GM18526 (cell line): Measurements from ENCODE around the gene TMEM220.

Source experiments
- POLR2A ChIP-seq: IDR thresholded peaks from 3 replicates; pipeline ENCODE4 v1.6.1; 2011; ENCODE audit not compliant: insufficient read length; ENCODE audit errors: extremely low read depth

The TMEM220 gene

DNA sequence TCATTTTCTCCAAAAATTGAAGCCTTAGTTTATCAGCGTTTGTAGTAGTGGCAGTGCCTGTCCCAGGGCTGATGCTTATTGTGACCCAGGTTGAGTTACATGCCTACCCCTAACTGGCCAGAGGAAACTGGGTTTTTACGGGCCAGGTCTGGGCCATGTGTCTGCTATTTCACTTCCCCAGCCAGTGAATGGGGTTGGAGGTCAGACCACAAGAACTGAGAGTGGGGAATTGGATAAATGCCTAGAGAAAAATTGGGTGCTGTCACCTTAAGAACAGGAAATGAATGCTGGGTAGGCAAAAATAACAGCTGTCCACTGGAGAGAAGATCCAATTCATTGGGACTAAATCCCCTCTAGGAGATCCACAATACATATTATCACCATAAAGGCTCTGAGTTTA lies 27.2 kb downstream of the TMEM220 start:
- no peak for TF ChIP-seq POLR2A

GRCh38 chr17:10699856-10700255 lies 30.0 kb downstream of the TMEM220 start:
- no peak for TF ChIP-seq POLR2A

- TF ChIP-seq POLR2A, result no peak
Measured at GRCh38 chr17:10698096-10698818, 31.6 kb downstream of the TMEM220 start.

DNA sequence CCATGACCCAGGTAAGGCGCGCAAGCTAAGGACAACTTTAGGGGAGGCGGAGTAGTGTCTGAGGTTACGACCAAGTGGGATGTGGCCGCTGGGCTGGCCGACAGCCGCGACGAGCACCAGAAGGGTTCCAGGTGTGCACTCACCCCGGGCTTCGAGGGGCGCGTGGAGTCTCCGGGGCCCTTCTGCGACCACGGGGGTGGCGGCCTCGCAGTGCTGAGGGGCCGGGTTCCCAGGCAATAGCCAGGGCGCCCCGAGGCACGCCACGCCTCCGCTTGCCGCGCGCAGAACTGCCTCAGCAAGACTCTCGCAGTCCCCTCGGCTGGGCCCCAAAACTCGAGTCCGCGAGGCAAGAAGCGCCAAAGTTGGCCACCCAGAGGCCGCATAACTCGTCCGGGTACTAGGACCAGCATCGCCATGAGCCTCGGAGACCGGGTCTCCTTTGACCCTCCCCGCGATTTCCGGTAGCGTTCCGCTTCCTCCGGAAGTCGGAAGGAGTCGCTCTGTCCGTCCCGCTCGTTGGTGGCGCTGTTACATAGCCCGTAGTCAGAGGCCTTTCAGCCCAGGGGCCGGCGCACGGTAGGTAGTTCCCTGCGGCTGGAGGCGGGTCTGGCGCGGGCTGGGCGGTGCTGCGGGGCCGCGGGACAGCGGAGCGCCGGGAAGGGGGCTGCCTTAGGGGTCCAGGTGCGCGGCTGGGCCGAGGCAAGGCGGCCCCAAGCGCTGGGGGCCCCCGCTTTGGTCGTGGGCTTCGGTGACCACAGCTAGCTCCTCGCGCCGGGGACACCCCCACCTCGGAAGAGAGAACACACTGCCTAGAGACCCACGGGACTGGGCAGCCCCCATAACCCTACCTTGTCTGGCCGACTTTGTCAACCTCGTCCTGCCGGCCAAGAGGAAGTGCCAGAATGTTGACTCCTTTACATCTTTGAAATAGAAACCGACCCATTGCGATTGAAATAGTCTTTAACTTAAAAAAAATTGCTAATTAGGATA lies 32.4 kb downstream of the TMEM220 start, which contains the start of the genes ADPRM and SCO1:
ADPRM (plus strand) TSS at position 503 of the 990 bp plus-strand sequence. CDS start 7,333 bp downstream, outside the sequence.
SCO1 (minus strand) TSS at position 442 of the 990 bp plus-strand sequence; CDS start at position 416, 26 bp downstream.
- peak; percentile 90 for TF ChIP-seq POLR2A

- no peak for TF ChIP-seq POLR2A
Measured at GRCh38 chr17:10687499-10687898, 42.3 kb downstream of the TMEM220 start.

- no peak for TF ChIP-seq POLR2A
Measured at GRCh38 chr17:10683853-10684252, 46.0 kb downstream of the TMEM220 start.

DNA sequence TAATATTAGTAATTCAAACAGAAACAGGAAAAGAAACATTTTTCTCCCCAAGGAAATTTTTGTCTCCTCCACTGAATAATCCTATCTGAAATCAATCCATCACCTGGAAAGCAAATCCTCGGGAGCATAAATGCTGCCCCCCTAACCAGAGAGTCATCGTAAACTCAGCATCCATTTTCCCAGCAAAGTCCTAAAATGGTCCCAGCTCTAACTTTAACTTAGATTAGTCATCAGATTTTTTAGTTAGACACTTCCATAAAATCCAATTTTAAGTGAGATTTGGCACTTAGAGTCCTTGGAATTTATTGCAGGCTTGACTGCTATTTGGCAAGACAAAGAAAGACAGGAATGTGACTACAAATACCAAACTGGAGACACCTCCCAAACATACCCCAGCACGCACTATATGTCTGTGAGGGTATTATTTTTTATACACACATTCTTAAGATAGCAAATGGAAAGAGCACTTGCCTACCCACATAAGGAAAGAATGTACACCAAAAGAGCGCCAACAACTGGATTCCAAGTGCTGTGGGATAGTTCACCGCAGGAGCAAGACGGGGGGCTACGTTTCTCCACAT lies 47.9 kb downstream of the TMEM220 start:
- TF ChIP-seq POLR2A, result no peak

DNA sequence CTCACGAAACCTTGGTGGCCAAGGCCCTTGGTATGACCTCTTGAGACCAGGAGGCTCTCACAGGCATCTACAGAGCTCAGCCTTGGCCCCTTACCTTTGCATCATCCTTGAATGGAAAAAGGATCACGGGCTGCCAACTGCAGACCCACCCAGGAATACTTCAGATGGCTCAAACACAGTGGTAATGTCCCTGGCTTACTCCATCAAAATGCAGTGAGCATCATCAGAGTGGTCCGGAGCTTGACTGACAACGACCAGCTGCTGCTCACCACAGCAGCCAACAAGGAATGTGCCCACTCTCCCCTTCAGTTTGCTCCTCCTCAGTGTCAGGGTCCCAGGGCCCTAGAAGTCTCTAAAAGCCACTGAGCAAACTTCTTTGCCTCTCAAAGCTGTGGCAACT lies 55.1 kb downstream of the TMEM220 start:
- no peak for TF ChIP-seq POLR2A

DNA sequence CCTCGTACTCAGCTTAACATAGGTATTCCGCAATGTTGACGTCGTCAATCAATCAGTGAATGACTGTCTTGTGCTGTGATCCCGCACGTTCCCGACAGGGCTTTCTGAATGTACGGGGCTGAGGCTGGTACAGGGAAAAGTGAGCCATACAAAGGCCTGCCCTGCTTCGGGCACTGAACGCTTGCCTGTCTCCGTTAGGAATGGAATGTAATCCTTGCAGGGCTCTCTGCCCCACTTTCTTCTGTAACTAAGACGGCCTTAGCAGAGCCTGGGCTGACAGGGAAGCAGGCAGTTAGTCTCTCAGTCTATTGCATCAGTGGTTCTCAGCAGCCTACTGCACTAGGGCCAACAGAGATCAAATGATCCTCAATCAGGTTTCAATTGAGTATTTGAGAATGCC lies 56.5 kb downstream of the TMEM220 start:
- TF ChIP-seq POLR2A, result no peak

DNA sequence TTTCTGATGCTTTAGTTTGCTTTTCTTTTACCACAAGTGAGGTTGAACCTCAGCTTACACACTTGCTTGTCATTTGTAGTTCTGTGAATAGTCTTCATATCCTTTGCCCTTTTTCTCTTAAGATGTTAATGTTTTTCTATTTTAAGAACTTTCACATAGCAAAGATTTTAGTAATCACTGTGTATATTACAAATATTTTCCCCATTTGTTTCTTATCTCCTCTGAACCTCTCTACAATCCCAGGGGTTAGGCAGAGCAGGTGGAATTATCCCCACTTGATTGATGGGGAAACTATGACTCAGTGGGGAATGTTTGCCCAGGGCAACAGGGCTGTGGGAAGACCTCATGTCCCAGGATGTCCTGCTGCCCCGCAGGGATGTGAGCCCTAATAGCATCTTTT lies 61.0 kb downstream of the TMEM220 start:
- no peak for TF ChIP-seq POLR2A

GRCh38 chr17:10666906-10667305 lies 62.9 kb downstream of the TMEM220 start:
- no peak for TF ChIP-seq POLR2A

DNA sequence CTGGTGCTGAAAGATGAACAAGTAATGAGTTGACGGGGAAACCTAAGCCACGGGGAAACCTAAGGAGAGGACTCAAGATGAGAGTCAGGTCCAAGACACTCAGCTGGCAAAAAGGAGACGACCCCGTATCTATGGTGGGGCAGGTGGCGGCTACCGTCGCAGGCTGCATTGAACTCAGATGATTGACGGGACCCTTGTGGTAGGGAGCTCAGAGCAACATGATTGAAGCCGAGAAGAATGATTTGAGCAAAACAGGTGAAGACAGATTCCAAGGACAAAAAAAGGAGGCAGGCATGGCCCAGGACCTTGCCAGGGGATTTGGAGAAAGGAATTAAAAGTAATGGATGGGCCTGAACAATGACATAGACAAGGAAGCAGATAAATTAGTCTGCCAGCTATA lies 65.3 kb downstream of the TMEM220 start:
- TF ChIP-seq POLR2A, result no peak
